SK-N-SH (cell line): Measurements from ENCODE around the gene GFPT2. TPM values are rescaled to one million over a fixed set of nuclear protein-coding genes. Genes with fewer than 3 reads are reported as not detected.
A peak's percentile ranks its signal among the peaks of the same experiment; 100 is the strongest.

ENCODE experiments used
- CTCF ChIA-PET: fragments of 300-600, 350-600 bp; formaldehyde crosslinking; extraction: SDS; loops from one replicate; lab custom pipeline; 2021; lab: Yijun Ruan, JAX
- POLR2A ChIA-PET: fragments of 350-600 bp; sonication (Branson Sonifier 250); formaldehyde crosslinking; extraction: SDS; loops from one replicate; lab custom pipeline; 2020; ENCODE audit warnings: antibody characterized with exemption, inconsistent platforms; lab: Yijun Ruan, JAX
- DNase-seq: peaks from one replicate; pipeline ENCODE4 v3.0.0; 2012
- H2AFZ ChIP-seq: fragments of 200-600 bp; sonication (generic); 2 replicates; pipeline ENCODE4 v1.8.1; 2016; ENCODE audit warnings: antibody characterized with exemption, mild to moderate bottlenecking, low read depth
- H3F3A ChIP-seq: fragments of 200-600 bp; sonication (generic); replicated peaks from 2 replicates; pipeline ENCODE3; 2016; ENCODE audit warnings: antibody characterized with exemption, mild to moderate bottlenecking; ENCODE audit not compliant: insufficient read depth
- H3K27ac ChIP-seq, 2 experiments: fragments of 200-500 bp in 1 of 2; fragments of 200-600 bp in 1 of 2; sonication (Bioruptor generic) in 1 of 2; sonication (generic), shearing (Covaris generic) in 1 of 2; 2 replicates each; pipeline versions ENCODE4 v1.5.1 to v1.6.1; 2014 to 2016; ENCODE audit warnings: low read depth in 2 of 2, inconsistent platforms in 1 of 2, low read length in 1 of 2, mild to moderate bottlenecking in 1 of 2, mixed read lengths in 1 of 2
- H3K27me3 ChIP-seq: fragments of 200-600 bp; sonication (generic), shearing (Covaris generic); 2 replicates; pipeline ENCODE4 v1.6.1; 2016; ENCODE audit warnings: mixed run types; ENCODE audit not compliant: insufficient read depth
- H3K36me3 ChIP-seq, 2 experiments: fragments of 200-500 bp in 1 of 2; fragments of 200-600 bp in 1 of 2; sonication (Bioruptor generic) in 1 of 2; sonication (generic) in 1 of 2; replicated peaks in 1 of 2; 2 replicates each; pipeline versions ENCODE3 to v1.5.1; 2014 to 2016; ENCODE audit warnings: low read length in 1 of 2, mild to moderate bottlenecking in 1 of 2; ENCODE audit not compliant: insufficient read depth in 2 of 2, control insufficient read depth in 1 of 2
- H3K4me1 ChIP-seq, 2 experiments: fragments of 200-500 bp in 1 of 2; fragments of 200-600 bp in 1 of 2; sonication (Bioruptor generic) in 1 of 2; sonication (generic), shearing (Covaris generic) in 1 of 2; 2 replicates each; pipeline versions ENCODE4 v1.5.1 to v1.6.1; 2014 to 2016; ENCODE audit warnings: low read depth in 1 of 2, low read length in 1 of 2, mixed run types in 1 of 2; ENCODE audit not compliant: insufficient read depth in 2 of 2, control insufficient read depth in 1 of 2
- H3K4me2 ChIP-seq: fragments of 200-600 bp; sonication (generic), shearing (Covaris generic); 2 replicates; pipeline ENCODE4 v1.6.1; 2017; ENCODE audit warnings: mixed run types
- H3K4me3 ChIP-seq, 2 experiments: fragments of 200-500 bp in 1 of 2; fragments of 200-600 bp in 1 of 2; sonication (Bioruptor generic) in 1 of 2; sonication (generic), shearing (Covaris generic) in 1 of 2; 2 replicates each; pipeline versions ENCODE4 v1.5.1 to v1.8.1; 2014 to 2016; ENCODE audit warnings: low read depth in 2 of 2, inconsistent platforms in 1 of 2, low read length in 1 of 2, mild to moderate bottlenecking in 1 of 2, mixed read lengths in 1 of 2, moderate library complexity in 1 of 2
- H3K79me2 ChIP-seq: fragments of 200-600 bp; sonication (generic); 2 replicates; pipeline ENCODE4 v1.8.1; 2017; ENCODE audit warnings: mild to moderate bottlenecking; ENCODE audit not compliant: insufficient read depth
- H3K9ac ChIP-seq: fragments of 200-600 bp; sonication (generic); 2 replicates; pipeline ENCODE4 v1.6.1; 2017; ENCODE audit warnings: mixed run types
- H3K9me2 ChIP-seq: fragments of 200-600 bp; sonication (generic); 2 replicates; pipeline ENCODE4 v1.6.1; 2017; ENCODE audit warnings: mixed run types
- H3K9me3 ChIP-seq: fragments of 200-600 bp; sonication (generic); 2 replicates; pipeline ENCODE4 v1.6.1; 2017; ENCODE audit warnings: mixed run types, mild to moderate bottlenecking, moderate library complexity
- H4K20me1 ChIP-seq: fragments of 200-600 bp; sonication (generic); 2 replicates; pipeline ENCODE4 v1.6.1; 2017; ENCODE audit warnings: mild to moderate bottlenecking, mixed run types; ENCODE audit not compliant: insufficient read depth
- CHD2 ChIP-seq: fragments of 150-350 bp; IDR thresholded peaks from 2 replicates; pipeline ENCODE4 v1.6.1; 2018; ENCODE audit warnings: low read length; ENCODE audit not compliant: partially characterized antibody
- CTCF ChIP-seq: fragments of 200-600 bp; sonication (generic); IDR thresholded peaks from 2 replicates; pipeline ENCODE4 v1.6.1; 2017; ENCODE audit warnings: antibody characterized with exemption, mild to moderate bottlenecking, moderate library complexity
- EP300 ChIP-seq, 2 experiments: IDR thresholded peaks; 2 replicates each; pipeline versions ENCODE4 v1.4.0 to v1.6.1; 2012; ENCODE audit warnings: borderline replicate concordance in 1 of 2, low read depth in 1 of 2, low read length in 1 of 2
- FOSL2 ChIP-seq: IDR thresholded peaks from 2 replicates; pipeline ENCODE4 v1.4.0; 2012; ENCODE audit warnings: low read depth, mild to moderate bottlenecking, moderate library complexity, borderline replicate concordance
- GABPA ChIP-seq: IDR thresholded peaks from 2 replicates; pipeline ENCODE4 v1.4.0; 2012; ENCODE audit warnings: low read depth, mild to moderate bottlenecking
- GATA2 ChIP-seq: sonication (generic); formaldehyde crosslinking; IDR thresholded peaks from 2 replicates; pipeline ENCODE4 v1.5.0; 2020; ENCODE audit warnings: mild to moderate bottlenecking, missing genetic modification reagents
- JUND ChIP-seq: IDR thresholded peaks from 2 replicates; pipeline ENCODE4 v1.4.0; 2012
- MAX ChIP-seq: IDR thresholded peaks from 2 replicates; pipeline ENCODE4 v1.4.0; 2012; ENCODE audit warnings: low read depth
- NRF1 ChIP-seq: IDR thresholded peaks from 2 replicates; pipeline ENCODE4 v1.6.1; 2012; ENCODE audit warnings: low read depth, mild to moderate bottlenecking, low read length
- POLR2AphosphoS5 ChIP-seq: IDR thresholded peaks from 2 replicates; pipeline ENCODE4 v1.6.1; 2012; ENCODE audit warnings: low read depth, low read length
- RCOR1 ChIP-seq: fragments of 150-350 bp; IDR thresholded peaks from 2 replicates; pipeline ENCODE4 v1.6.1; 2017; ENCODE audit warnings: antibody characterized with exemption, low read length
- RFX5 ChIP-seq: IDR thresholded peaks from 2 replicates; pipeline ENCODE4 v1.6.1; 2012; ENCODE audit warnings: mild to moderate bottlenecking, improper control_type of control experiment, low read length
- YY1 ChIP-seq: IDR thresholded peaks from 2 replicates; pipeline ENCODE4 v1.4.0; 2012; ENCODE audit warnings: low read depth, mild to moderate bottlenecking
- WGBS: methylation state at CpG from one replicate; pipeline ENCODE4 v1.1.6; 2017; ENCODE audit warnings: low lambda C conversion rate; 5-methylcytosine and 5-hydroxymethylcytosine counted together
- polyA plus RNA-seq, 3 experiments: library from polyadenylated mRNA; depleted of rRNA; stranded (reverse); fragments of >200 nt; gene quantifications; 2 replicates each; pipeline ENCODE4 v1.2.3, GENCODE V29; 2012
- TF ChIP-seq, protein P1 (sequence below): fragments of 150-350 bp; IDR thresholded peaks from 2 replicates; pipeline ENCODE4 v1.6.1; 2016; ENCODE audit warnings: mild to moderate bottlenecking, low read depth, low read length
- TF ChIP-seq, protein P2 (sequence below): IDR thresholded peaks from 2 replicates; pipeline ENCODE4; 2012
- TF ChIP-seq, protein P3 (sequence below): IDR thresholded peaks from 2 replicates; pipeline ENCODE4 v1.4.0; 2012; ENCODE audit warnings: low read depth, borderline replicate concordance

GFPT2 gene
- polyA plus RNA-seq, 1 of the 3 experiments (the other 2 are of a cell fraction), result 8.1 TPM

DNA sequence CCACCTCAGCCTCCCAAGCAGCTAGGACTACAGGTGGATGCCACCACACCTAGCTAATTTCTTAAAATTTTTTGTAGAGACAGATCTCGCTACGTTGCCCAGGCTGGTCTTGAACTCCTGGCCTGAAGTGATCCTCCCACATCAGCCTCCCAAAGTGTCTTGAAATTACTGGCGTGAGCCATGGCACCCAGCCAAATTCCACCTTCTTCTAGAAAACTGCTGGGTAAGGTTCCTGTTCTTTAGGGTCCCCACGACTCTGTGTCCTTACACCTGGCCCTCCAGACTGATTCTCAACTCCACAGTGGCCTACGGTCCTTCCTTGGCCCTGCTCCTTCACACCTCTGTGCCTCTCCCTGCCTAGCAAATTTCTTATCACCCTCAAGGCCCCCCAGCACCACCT lies 63.2 kb downstream of the GFPT2 start (continued):
- TF ChIP-seq CTCF (no peak), RFX5 (no peak), JUND (no peak), FOSL2 (no peak)
- TF ChIP-seq, protein P1, sequence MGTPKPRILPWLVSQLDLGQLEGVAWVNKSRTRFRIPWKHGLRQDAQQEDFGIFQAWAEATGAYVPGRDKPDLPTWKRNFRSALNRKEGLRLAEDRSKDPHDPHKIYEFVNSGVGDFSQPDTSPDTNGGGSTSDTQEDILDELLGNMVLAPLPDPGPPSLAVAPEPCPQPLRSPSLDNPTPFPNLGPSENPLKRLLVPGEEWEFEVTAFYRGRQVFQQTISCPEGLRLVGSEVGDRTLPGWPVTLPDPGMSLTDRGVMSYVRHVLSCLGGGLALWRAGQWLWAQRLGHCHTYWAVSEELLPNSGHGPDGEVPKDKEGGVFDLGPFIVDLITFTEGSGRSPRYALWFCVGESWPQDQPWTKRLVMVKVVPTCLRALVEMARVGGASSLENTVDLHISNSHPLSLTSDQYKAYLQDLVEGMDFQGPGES, result no peak
- TF ChIP-seq, all 33 proteins: peak for 0

- POLR2A ChIA-PET, result no interaction called here
- Histone ChIP-seq H3K9ac (no peak overlapping the region), H3K4me2 (no peak overlapping the region), H3K4me1 (peaks cover 0 to 39% of the 10 kb centered on the region in 2 experiments; a peak in 2 of 4 replicates), H3K27ac (no peak overlapping the region; a peak in 1 of 4 replicates), H3K4me3 (no peak overlapping the region), H2AFZ (no peak overlapping the region), H3K79me2 (peaks cover 68% of the 10 kb centered on the region), H3K36me3 (peaks cover 4 to 13% of the 10 kb centered on the region in 2 experiments), H3F3A (peaks cover 3% of the 10 kb centered on the region), H3K9me3 (no peaks in the 10 kb centered on the region), H4K20me1 (peaks cover 12% of the 10 kb centered on the region), H3K9me2 (no peaks in the 10 kb centered on the region), H3K27me3 (no peaks in the 10 kb centered on the region)
- CTCF ChIA-PET, result interaction anchor here (0.6 to 7.6 kb wide), 8 partner anchors 8 to 183 kb away, joined by 3 to 71 read pairs (median 7); partner anchors contain the start of gene RASGEF1C
- TF ChIP-seq RCOR1, result peak; percentile 55; the same call in 1 of the 2 replicates
- peak; percentile 56 for TF ChIP-seq GATA2 (CRISPR knock-in tag)
- TF ChIP-seq, protein P2, sequence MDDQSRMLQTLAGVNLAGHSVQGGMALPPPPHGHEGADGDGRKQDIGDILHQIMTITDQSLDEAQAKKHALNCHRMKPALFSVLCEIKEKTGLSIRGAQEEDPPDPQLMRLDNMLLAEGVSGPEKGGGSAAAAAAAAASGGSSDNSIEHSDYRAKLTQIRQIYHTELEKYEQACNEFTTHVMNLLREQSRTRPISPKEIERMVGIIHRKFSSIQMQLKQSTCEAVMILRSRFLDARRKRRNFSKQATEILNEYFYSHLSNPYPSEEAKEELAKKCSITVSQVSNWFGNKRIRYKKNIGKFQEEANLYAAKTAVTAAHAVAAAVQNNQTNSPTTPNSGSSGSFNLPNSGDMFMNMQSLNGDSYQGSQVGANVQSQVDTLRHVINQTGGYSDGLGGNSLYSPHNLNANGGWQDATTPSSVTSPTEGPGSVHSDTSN, result no peak
- TF ChIP-seq EP300 (IDR thresholded peaks at IDR 0.05; ENCODE audit: borderline replicate concordance in 1 of 2, low read depth in 1 of 2, low read length in 1 of 2), result peak in 1 of 2 experiments; percentile 36; a peak in 1 of 4 replicates
- 64% methylated on average over 3 of the region's 3 CpGs for WGBS
- peak; percentile 62 for DNase-seq
Measured at GRCh38 chr5:180289433-180289832, 63.7 kb downstream of the GFPT2 start.

GRCh38 chr5:180287868-180288267 lies 65.3 kb downstream of the GFPT2 start:
- H3K79me2 ChIP-seq, result peaks cover 68% of the 10 kb centered on the region

More at GRCh38 chr5:180287868-180288267, 65.3 kb downstream of the GFPT2 start:
- H3K4me3 ChIP-seq, result no peak overlapping the region
- H3K9ac ChIP-seq, result no peak overlapping the region
- no peak overlapping the region for H3K4me2 ChIP-seq
- H4K20me1 ChIP-seq, result peaks cover 12% of the 10 kb centered on the region
- H3K9me3 ChIP-seq, result no peaks in the 10 kb centered on the region
- no peak overlapping the region for H3K27ac ChIP-seq
- TF ChIP-seq CHD2, result no peak
- TF ChIP-seq, protein P3, sequence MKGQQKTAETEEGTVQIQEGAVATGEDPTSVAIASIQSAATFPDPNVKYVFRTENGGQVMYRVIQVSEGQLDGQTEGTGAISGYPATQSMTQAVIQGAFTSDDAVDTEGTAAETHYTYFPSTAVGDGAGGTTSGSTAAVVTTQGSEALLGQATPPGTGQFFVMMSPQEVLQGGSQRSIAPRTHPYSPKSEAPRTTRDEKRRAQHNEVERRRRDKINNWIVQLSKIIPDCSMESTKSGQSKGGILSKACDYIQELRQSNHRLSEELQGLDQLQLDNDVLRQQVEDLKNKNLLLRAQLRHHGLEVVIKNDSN, result no peak
- TF ChIP-seq MAX, result no peak
- no peak for TF ChIP-seq NRF1
- peak; percentile 88 for TF ChIP-seq GATA2 (CRISPR knock-in tag)
- peak in 1 of 2 experiments; percentile 61; a peak in 1 of 4 replicates for TF ChIP-seq EP300 (IDR thresholded peaks at IDR 0.05; ENCODE audit: borderline replicate concordance in 1 of 2, low read depth in 1 of 2, low read length in 1 of 2)
- peak; percentile 95 for TF ChIP-seq RCOR1
- no peak for TF ChIP-seq GABPA
- TF ChIP-seq, protein P2, result no peak
- TF ChIP-seq YY1, result no peak
- no peak for TF ChIP-seq POLR2AphosphoS5
- peak; percentile 66 for DNase-seq
- H3F3A ChIP-seq, result no peaks in the 10 kb centered on the region
- no peaks in the 10 kb centered on the region for H3K27me3 ChIP-seq
- peaks cover 4 to 13% of the 10 kb centered on the region in 2 experiments for H3K36me3 ChIP-seq
- H2AFZ ChIP-seq, result no peak overlapping the region
- WGBS, result 78% methylated on average over 7 of the region's 7 CpGs
- CTCF ChIA-PET, result interaction anchor here (0.6 to 1.9 kb wide), 4 partner anchors 28 to 184 kb away, joined by 3 to 7 read pairs (median 4); no protein-coding TSS in a partner anchor
- H3K4me1 ChIP-seq, result peaks cover 0 to 35% of the 10 kb centered on the region in 2 experiments; a peak in 2 of 4 replicates
- POLR2A ChIA-PET, result no interaction called here
- H3K9me2 ChIP-seq, result no peaks in the 10 kb centered on the region
